ENCODE data around the gene GNG7.

- no peak for TF ChIP-seq CTCF (IDR thresholded peaks at IDR 0.05; ENCODE audit: low read depth, low read length, poor library complexity, severe bottlenecking)
- TF ChIP-seq EZH2phosphoT487 (IDR thresholded peaks at IDR 0.05; ENCODE audit: borderline replicate concordance, low read length): no peak
Observed at GRCh38 chr19:2503521-2504109, 198.9 kb downstream of the GNG7 start.

Data from DOHH2 (cell line).